NCI-H2196 treated with DMSO at 0.1 percent for 48 hours (cell line): ENCODE measurements around the gene QPCTL.
"Not testable (repeated sequence)": the region's sequence is repeated elsewhere in the genome, so short reads cannot be mapped to it uniquely, and the experiment has no call there.

Experiments used
- DNase-seq: peaks from one replicate; lab custom pipeline; 2025; ENCODE audit not compliant: unreplicated experiment; lab: John Stamatoyannopoulos, UW

The QPCTL gene

DNA sequence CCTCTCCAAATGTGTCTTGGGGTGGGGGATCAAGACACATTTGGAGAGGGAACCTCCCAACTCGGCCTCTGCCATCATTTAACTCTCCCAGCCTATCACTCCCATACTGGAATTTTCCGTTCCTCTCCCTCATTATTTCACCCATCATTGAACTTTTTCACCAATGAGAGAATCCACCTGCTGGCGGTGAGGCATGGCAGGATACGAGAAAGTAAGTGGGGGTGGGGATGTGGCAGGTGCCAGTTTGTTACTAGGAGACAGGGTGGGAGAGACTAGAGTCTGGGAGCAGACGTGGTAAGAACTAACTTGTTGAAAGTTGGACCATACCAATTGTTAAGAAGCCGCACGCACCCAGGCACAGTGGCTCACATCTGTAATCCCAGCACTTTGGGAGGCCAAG, 17.5 kb upstream of the QPCTL start:
- DNase-seq = no peak

DNA sequence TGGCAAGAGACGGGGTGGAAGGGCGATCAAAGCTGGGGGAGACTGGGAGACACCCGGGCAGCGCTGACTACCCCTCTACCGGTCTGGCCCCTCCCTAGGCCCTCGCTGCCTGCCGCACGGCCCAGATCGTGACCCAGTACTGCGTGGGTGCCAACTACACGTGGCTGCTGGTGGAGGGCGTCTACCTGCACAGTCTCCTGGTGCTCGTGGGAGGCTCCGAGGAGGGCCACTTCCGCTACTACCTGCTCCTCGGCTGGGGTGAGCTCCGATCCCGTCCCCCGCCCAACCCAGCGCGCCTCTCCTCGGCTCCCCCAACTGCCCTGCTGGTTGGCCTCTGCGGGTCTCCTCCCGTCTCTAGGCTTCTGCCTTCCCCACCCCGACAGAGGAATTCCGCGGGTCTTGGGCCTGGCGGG, 15.6 kb upstream of the QPCTL start:
- no peak for DNase-seq

DNA sequence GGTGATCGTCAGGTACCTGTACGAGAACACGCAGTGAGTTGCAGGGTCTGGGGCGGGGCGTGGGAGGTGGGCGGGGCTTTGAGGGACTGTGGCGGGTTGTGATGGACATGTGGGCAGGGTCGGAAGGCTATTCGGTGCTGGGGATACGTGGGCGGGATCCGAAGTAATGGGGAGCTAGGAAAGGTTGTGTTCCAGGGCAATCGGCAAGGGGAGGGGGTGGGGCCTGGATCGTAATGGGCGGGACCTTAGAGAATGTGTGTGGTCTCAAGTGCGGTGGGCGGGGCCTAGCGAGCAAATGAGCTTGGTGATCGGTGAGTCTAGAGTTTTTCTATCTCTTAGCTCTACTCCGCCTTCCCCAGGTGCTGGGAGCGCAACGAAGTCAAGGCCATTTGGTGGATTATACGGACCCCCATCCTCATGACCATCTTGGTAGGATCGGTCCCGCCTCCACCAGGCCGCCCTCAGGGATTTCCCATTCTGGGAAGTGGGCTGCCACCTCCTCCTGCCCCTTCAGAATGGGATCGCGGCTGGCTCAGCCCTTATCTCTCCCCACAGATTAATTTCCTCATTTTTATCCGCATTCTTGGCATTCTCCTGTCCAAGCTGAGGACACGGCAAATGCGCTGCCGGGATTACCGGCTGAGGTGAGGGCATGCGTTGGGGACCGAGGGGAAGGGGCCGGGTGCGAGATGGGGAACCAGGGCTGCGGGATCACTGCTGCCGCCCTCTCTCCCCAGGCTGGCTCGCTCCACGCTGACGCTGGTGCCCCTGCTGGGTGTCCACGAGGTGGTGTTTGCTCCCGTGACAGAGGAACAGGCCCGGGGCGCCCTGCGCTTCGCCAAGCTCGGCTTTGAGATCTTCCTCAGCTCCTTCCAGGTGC, 14.9 kb upstream of the QPCTL start:
- DNase-seq = no peak

DNA sequence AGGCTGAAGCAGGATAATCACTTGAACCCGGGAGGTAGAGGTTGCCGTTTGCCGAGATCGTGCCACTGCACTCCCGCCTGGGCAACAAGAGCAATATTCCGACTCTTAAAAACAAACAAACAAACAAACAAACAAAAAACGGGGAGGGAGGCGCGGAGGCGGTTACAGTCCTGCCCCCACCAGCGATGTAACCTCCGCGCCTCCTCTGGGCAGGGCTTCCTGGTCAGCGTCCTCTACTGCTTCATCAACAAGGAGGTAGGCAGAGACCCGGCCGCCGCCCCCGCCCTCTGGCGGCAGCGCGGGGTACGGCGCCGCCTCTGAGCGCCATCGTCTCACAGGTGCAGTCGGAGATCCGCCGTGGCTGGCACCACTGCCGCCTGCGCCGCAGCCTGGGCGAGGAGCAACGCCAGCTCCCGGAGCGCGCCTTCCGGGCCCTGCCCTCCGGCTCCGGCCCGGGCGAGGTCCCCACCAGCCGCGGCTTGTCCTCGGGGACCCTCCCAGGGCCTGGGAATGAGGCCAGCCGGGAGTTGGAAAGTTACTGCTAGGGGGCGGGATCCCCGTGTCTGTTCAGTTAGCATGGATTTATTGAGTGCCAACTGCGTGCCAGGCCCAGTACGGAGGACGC, 11.0 kb upstream of the QPCTL start:
- DNase-seq = peak; percentile 90

DNA sequence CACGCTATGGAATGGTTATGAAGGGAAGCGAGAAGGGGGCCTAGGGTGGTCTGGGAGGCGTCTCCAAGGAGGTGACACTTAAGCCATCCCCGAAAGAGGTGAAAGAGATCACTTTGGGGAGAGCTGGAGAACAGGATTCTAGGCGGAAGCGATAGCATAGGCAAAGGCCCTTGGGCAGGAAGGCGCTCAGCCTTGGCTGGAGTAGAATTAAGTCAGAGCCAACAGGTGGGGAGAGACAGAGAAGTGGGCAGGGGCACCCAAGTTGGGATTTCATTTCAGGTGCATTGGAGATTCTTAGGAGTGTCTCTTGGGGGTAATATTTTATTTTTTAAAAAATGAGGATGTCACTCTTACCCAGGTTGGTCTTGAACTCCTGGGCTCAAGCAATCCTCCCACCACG, 10.3 kb upstream of the QPCTL start:
- no peak for DNase-seq

DNA sequence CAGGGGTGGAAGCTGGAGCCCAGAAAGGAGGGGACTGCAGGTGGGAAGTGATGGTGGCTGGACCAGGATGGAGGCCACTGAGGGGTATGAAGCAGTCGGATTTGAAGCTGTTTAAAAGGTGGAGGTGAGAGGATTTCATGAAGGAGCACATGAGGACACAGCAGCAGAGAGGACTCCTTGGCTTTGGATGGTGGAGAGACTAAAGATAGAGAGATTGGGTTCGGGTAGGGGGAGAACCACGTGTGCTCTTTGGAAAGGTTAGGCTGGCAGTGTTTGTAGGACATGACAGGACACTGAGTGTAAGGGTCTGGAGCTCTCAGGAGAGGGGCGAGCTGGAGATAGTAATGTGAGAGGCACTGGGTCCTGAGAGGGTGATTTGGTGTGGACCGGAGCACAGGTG, 9.6 kb upstream of the QPCTL start:
- no peak for DNase-seq

DNA sequence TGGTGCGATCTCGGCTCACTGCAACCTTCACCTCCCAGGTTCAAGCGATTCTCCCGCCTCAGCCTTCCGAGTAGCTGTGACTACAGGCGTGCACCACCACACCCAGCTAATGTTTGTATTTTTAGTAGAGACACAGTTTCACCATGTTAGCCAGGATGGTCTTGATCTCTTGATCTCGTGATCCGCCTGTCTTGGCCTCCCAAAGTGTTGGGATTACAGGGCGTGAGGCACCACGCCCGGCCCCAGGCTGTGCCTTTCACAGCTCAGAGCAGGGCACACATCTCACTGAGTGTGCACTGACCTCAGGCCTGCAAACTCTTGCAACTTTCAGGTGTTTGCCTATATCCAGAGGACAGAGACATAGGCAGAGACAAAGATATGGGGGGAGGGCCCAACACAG, 7.4 kb upstream of the QPCTL start:
- not testable (repeated sequence) for DNase-seq

DNA sequence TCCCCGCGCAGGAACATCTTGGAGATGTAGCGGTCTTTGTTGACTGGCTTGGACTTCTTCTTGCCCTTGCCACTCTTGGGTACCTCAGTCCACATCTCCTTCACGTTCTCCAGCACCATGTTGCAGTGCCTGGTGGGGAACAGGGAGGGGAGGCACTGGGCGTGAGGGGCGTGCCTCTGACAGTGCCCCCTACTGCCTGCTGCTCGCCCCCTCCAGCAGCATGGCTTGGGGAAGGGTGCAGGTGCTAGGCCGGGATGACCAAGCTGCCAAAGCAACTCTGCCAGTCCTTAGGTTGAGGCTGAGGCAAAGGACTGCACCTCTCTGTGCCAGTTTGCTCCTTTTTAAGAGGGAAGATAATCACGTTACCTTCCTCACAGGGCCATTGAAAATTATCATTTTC, 4.9 kb upstream of the QPCTL start:
- no peak for DNase-seq

DNA sequence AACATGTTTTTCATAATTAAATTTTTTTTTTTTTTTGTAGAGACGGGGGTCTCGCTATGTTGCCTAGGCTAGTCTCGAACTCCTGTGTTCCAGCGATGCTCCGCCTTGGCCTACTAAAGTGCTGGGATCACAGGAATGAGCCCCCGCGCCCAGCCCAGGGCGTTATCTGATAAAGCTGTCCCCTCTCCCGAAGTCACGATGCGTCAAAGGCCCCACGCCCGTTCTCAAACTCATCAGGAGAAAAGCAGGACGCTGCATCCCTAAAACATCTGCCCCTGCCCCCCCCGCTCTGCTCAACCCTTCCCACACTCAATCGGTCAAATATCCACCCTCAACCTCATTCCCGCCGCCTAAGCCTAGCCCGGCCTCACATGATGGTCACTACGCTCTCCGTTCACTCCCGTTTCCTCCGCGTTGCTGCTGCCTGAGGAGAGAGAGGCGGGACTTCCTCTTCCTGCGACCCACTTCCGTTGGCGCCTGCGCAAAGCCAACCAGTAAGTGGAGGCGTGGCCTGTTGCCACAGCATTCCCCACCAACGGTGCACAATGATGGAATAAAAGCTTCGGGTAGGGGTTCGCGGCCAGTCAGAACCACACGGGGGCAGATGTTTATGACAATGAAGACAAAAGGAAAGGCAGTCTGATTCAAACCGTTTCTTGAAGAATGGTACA, 815 bp upstream of the QPCTL start, which contains the start of gene SNRPD2:
SNRPD2 (minus strand) TSS at position 438 of the 671 bp plus-strand sequence; CDS start at position 373, 65 bp downstream.
- peak; percentile 89 for DNase-seq

DNA sequence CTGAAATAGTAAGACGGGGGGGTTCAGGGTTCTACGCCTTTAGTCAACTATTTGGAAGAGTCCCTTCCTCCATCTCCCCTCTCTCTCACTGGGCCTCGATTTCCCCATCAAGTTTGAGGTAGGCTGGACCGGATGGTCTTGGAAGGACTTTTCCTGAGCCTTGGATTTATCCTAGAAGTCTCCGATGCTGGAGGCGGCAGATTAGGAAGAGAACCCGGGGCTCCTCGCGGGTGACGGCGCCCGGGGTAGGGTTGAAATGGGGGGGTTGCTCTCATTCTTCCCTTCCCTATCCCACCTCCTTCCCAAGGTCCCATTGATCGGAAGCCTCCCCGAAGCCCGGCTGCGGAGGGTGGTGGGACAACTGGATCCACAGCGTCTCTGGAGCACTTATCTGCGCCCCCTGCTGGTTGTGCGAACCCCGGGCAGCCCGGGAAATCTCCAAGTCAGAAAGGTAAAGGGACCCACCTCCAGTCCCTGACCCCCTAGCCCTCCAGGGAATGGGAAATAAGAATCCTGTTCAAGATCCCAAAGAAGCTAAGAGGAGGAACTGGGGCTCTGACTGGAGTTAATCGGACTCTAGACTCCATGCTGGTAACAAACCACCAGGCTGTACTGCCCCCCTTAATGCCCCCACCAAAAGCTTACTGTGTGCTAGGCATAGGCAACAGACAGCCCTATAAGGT, 781 bp downstream of the QPCTL start:
- DNase-seq = peak; percentile 29

DNA sequence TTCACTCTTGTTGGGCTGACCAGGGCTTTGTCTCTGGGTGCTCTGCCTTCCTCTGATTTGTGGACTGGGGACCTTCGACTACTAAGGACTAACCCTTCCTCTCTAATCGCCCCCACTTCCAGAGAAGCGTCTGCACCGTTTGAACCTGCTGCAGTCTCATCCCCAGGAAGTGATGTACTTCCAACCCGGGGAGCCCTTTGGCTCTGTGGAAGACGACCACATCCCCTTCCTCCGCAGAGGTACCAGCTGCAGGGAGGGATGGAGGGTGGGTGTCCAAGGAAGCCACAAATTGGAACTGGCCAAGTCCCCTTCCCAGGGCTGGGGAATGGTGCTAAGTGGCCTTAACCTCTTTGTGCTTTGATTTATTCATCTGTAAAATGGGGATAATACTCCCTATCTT, 9.2 kb downstream of the QPCTL start:
- no peak for DNase-seq

DNA sequence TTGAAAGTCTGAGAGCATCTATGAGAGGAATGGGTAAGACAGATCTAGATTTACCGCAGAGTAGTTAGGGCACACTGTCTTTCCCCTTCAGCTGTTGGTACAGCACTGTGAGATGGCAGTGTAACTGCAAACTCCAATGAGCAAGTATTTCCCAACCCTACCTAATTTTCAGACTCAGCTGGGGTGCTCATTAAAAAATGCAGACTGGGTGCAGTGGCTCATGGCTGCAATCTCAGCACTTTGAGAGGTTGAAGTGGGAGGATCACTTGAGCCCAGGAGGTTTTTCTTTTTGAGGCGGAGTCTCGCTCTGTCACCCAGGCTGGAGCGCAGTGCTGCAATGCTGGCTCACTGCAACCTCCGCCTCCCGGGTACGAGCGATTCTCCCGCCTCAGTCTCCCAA, 12.6 kb downstream of the QPCTL start:
- DNase-seq = no peak

DNA sequence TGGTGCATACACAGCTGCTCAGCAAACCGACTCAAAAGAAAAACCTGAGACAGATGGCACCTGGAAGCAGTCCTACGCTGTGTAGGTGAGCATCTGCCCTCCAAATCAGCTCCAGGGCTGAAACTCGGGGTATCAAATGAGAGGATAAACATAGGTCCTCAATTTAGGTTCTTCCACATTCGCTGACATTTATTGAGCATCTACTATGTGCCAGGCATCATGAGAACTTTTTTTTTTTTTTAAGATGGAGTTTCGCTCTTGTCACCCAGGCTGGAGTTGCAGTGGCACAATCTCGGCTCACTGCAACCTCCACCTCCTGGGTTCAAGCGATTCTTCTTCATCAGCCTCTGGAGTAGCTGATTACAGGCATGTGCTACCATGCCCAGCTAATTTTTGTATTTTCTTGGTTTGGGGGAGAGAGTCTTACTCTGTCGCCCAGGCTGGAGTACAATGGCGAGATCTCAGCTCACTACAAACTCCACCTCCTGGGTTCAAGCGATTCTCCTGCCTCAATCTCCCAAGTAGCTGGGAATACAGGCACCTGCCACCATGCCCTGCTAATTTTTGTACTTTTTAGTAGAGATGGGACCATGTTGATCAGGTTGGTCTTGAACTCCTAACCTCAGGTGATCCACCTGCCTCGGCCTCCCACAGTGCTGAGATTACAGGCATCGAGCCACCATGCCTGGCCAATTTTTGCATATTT, 13.4 kb downstream of the QPCTL start:
- no peak for DNase-seq

DNA sequence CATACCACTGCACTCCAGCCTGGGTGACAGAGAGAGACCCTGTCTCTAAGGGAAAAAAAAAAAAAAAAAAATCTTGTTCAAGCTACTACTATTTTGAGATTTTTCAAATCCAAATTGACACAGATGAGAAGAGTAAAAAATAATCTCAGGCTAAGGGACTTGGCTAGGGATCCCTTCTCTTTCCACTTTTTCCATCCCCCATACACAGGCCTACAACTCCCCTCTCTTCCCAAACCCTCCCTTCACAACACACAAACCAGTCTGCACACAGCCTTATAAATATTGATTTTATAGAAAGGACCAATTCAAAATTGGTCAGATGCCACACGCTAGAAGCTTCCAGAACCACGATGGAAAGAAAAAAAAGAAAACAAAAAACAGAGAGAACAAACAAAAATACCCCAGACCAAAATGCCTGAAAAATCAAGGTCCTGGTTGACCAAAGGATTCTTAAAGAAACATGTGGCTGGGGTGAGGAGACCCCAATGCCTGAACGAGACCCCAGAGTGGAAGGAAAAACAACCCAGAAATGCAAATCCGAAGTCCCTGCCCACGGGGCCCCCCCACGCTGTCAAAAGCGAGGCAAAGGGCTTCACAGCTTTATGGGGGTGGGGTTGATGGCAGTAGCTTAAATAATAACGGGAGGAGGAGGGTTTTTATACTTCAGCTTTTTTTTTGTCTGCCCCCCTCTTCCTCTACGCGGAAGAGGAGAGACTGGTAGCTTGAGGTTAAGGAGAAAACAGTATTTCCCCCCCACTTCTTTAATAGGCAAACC, 18.1 kb downstream of the QPCTL start:
- no peak for DNase-seq

DNA sequence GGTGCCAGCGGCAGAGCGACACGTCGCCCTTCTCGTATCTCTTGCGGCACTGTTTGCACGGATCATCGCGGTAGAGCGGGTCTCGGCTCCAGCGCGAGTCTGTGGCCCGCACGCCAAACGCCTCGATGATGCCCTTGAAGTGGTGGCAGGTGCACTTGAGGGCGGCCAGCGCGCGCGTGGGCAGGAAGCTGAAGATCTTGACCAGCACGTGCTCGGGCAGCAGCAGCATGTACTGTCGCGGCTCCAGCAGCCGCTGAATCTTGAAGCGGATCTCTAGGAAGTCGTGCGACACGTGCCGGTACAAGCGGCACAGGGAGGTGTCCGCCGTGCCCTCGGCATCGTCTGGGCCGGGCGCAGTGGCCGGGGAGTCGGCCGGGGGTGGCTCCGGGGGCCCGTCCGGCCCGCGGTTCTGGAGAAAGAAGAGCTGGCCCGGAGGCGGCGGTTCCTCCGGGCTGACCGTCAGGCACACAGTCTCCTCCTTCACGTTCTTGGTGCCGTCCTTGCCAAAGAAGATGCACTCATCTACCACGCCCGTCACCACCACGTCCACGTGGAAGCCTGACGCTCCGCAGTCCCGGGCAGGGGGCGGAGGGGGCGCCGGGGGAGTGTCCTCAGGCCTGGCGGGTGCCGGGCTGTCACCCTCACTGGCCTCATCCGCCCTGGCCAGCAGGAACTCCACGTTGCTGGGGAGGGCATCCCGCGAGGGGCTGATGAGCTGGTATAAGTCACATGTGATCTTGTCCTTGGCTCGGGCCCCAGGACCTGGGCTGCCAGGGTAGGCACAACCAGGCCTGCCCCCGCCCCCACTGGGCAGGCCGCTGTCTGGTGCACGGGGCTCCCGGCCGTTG, 19.6 kb downstream of the QPCTL start:
- no peak for DNase-seq

DNA sequence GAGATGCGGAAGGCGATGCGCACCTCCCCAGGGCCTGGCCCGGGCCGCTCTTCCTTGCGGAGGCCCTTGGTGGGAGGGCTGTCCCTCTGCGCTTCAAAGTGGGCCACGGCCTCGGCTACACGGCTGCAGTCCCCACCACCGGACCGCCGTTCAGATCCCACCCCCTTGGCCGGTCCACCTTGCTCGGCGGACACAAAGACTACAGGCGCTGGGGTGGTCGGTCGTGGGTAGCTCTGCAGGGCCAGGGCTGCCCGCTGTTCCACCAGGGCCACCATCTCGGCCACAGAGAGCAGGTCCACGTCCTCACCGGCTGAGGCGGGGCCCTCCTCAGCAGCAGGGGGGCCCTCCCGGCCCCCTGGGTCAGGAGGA, 20.2 kb downstream of the QPCTL start:
- DNase-seq = no peak

DNA sequence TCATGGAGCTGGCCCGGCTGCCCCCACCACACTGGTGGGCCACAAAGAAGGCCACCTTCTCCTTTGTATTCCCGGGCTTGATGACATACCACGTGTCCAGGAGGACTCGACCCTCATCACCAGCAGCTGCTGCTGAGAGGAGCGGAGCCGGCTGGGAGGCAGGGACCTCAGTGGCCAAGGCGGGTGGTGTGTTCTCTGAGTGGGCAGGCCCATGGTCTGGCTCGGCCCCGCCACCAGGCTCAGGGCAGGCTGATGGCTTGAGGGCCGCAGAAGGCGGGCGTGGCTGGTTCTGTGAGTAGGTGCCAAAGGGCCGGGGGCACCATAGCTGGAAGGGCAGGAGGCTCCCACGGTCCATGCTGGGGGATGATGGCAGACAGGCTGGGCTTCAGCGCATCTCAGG, 20.7 kb downstream of the QPCTL start:
- DNase-seq = no peak

DNA sequence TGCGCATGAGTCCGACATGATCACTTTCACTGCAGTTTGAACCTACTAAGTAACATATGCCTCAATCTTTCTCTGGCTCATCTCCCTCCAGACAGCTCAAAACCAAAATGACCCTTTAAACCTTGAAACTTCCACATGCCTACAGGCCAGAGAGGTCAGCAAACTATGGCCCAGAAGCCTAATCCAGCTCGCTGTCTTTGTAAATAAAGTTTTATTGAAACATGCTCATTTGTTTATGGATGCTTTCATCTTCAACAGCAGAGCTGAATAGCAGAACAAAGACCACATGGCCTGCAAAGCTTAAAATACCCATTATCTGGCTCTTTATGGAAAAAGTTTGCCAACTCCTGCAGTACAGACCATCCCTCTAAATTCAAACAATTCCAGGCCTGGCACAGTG, 22.7 kb downstream of the QPCTL start:
- no peak for DNase-seq
